GM21526 (cell line): ENCODE data around the gene RAP1GAP.
"Not testable (repeated sequence)": the region's sequence is repeated elsewhere in the genome, so short reads cannot be mapped to it uniquely, and the experiment has no call there.

Experiments used
- ATAC-seq: cut with Tn5 transposase; IDR thresholded peaks from one replicate; pipeline ENCODE4 v1.9.1; 2021; ENCODE audit warnings: moderate library complexity; ENCODE audit not compliant: unreplicated experiment, low FRiP score

RAP1GAP gene

DNA sequence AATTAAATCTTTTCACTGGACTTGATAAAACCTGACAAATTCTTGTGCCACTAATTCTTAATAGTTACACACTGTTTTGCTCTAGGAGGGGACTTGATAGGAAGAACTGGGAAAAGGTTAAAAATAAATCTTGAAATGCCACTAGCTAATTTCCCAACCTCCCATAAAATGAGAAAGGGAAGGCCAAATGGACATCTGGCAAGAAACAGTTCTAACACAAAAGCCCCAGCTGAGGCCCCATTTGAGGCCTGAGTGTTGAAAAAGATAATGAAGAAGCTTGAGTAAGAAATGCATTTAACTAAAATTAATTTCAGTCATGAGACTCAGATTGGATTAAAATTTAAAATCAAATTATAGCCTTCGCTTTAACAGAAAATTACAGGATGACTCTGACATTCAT lies 11.2 kb upstream of the RAP1GAP start:
- no peak for ATAC-seq

DNA sequence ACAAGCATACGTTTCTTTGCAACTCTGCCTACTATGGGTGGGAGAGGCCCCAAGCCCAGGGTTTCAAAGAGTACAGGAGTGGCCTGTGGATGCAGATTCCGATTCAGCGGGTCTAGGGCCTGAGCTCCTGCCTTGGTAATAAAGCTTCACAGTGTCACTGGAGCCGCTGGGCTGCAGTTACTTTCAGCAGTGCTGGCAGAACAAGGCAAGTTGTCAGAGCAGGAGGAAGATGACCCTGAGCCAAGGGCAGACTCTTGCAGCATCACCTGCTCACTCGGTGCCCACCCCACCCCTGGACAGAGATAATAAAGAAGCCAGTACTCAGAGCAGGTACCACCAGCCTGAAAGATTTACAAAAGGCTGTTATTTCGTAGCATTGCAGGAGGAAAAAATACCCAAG lies 8.0 kb upstream of the RAP1GAP start:
- ATAC-seq: no peak

DNA sequence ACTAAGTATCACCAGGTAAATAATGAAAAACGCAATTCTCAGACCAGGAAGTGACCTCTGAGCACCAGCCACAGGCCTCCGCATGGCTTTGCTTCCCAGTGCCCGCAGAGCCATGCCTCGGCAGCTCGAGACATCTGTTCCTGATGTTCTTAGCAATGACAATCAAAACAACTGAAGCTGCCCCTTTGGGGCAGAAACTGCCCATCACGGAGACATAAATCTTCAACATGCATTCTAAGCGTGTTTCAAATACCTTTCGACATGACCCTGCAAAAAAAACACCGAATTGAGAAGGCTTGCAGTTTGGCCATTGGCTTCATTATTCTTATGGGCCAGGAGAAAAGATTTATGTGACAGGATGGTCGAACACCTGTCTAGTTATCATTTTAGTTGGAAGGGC lies 5.8 kb upstream of the RAP1GAP start:
- no peak for ATAC-seq

- ATAC-seq: not testable (repeated sequence)
Measured at GRCh38 chr1:21673853-21674252, 4.7 kb upstream of the RAP1GAP start.

- no peak for ATAC-seq
Measured at GRCh38 chr1:21673277-21673780, 4.2 kb upstream of the RAP1GAP start.

GRCh38 chr1:21672478-21673276 lies 3.5 kb upstream of the RAP1GAP start:
- ATAC-seq: no peak

DNA sequence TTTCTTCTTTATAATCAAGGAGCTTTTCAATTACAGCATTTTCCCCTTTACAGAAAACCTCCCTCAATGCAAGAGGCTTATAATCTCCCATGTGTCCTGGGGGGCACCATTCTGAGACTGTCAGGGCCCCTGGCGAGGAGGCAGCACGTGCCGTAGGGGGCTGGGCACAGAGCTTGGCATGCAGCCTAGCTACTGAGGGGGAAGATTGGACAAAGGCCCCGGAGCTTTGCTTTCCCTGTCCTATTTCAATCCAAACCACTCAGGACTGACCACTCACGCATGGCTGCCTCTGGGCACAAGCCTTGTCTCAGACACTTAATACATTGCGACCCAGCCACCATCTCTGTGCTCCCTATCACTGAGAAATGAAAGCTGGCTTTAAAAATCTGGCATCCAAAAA lies 2.8 kb upstream of the RAP1GAP start:
- no peak for ATAC-seq

DNA sequence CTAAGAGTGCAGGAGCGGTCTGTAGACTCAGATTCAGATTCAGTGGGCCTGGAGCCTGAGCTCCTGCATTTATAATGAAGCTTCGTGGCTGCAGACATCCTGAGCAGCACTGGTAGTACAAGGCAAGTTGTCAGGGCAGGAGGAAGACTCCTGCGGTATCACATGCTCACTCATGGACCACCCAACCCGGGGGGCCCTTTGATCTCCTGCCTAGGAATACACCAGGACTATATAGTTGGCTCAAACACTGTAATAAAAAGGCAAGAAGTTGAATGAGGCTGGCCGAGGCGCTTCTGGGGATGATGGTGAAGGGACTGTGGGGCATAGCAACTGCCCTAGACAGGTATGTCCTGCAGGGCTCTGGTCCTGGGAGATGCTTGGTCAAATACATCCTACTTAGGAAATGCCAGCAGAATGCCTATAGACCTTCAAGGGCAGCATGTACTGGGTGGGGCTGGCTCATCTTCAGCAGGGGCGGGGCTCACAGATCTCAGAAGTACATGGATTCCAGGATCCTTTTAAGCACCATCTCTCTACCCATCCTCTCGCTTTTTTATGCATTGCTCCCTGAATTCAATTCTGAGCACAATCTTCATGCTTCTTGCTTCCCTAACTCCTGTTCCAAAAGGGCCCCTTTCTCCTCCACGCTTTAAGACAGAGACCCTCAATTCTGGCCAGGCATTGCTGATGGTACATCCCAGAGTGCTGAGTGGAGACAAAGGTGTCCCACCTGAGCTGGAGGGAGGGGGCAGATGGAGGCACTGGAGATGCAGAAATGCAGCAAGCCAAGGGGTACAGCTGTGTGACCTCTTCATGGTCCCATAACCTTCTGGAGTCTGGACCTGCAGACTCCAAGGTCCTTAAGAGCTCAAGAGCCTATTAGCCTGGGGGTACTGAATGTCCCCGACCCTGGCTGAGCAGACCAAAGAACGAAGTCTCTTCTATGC lies 2.1 kb upstream of the RAP1GAP start:
- ATAC-seq: no peak

- no peak for ATAC-seq
Measured at GRCh38 chr1:21670059-21670881, 1.1 kb upstream of the RAP1GAP start.

DNA sequence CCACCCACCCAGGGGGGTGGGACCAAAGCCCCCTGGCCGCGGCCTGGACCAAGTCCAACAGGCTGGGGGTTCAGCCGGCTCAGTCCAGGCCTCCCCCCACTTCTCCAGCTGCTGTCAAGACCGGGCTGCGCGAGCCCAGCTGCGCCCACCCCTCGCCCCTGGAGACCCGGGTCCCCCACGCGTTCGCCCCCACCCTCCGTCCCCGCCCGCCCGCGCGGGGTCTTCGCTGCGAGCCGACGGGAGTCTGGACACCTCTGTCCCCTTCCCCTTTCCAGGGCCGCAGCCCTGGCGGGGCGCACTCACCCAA lies 253 bp downstream of the RAP1GAP start:
- no peak for ATAC-seq

DNA sequence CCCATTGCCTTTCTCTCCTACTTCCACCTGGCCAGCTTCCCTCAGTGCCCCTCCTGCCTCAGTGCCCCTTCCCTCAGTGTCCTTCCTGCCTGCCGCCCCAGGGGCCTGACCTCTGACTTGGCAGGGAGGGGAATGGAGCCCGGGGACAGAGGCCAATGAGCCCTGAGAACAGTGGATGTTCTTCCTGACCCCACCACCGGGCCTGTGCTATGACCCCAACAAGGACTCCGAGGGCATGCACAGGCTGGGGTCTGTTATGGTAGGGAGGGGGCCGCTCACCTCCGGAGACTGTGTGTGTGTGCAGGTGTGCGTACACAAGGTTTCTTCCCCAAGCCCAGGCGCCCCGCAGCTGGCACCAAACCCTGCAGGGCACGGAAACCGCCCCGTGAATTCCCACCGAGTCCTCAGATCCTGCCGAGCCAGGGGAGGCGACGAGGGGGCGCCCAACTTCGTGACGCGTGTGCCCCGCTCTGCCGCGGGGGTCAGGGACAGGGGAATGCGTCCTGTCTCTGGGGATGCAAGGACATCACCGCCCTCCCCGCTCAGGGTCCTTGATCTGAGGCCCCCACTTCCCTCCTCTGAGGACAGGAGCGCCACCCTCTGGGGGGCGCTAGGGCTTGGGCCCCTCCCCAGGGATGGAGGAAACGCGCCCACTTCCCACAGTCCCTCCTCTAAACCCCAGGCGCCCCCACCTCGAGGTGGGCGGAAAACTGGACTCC lies 766 bp downstream of the RAP1GAP start:
- ATAC-seq: no peak

DNA sequence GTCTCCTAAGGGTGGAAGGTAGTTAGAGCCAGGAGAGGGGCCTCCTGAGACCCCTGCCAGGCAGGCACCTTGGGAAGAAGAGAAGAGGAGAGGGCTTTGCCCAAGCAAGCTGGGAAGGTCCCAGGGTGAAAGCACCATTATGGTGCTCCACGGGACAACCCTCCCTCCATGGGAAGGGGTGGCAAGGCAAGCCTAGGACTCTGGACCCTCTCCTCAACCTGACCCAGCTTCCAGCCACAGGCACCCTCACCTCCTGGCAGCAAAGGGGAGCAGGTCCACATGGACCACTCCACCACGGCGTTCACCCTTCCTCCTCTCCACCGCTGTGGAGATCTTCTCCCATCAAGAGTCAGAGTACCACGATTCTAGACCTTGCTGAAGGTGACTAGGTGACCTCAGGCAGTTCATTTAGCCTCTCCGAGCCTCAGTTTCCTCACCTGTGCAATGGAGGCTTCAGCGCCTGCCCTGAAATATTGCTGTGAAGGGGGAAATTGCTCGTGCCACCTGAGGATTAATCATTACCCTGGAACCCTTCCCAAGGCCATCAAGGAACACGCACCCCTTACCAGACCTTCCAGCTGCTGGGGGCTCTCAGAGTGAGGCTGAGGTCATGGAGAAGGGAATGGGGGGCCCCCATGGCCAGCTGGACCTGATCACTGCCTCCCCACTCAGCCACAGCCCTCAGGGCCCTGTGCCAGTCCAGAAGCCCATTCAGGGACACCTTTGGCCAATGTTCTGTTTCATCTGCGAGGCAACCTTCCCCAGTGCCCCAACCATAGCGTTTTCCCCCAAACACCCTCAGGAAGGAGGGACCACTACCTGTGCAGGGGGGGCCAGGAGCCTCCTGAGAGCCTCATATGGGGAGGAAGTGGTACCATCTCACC lies 1.6 kb downstream of the RAP1GAP start:
- ATAC-seq: no peak

DNA sequence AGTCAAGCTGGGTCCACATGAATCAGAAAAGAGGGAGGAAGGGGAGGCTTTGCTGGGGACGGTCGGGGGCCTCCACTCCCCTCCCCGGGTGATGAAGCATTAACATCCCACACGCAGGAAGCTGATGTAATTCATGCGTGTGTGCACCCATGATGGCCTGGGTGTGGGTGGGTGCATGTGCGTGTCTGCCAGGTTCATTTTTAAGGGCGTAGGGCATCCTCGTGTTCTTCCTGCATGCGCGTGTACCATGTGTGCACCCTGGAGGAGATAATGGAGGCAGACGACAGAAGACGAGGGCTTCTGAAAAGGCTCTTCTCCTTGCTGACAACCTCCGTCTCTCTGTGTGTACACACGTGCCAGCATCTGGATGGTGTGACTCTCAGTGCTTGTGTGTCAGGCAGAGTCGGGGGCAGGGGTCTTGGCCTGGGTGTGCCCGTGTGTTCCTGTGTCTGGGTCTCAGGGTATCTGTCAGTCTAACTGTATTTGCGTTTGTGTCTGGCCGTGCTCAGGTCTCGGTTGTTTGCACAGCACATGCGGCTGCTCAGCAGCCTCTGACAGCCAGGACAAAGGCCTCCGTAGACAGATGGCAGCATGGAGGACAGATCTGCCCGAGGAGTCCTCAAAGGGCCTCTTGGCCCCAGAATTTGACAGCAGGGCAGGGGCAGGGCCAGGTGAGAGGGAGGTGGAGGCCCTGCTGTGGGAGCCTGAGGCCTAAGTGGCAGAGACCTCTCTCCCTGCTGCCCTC lies 2.4 kb downstream of the RAP1GAP start:
- no peak for ATAC-seq

DNA sequence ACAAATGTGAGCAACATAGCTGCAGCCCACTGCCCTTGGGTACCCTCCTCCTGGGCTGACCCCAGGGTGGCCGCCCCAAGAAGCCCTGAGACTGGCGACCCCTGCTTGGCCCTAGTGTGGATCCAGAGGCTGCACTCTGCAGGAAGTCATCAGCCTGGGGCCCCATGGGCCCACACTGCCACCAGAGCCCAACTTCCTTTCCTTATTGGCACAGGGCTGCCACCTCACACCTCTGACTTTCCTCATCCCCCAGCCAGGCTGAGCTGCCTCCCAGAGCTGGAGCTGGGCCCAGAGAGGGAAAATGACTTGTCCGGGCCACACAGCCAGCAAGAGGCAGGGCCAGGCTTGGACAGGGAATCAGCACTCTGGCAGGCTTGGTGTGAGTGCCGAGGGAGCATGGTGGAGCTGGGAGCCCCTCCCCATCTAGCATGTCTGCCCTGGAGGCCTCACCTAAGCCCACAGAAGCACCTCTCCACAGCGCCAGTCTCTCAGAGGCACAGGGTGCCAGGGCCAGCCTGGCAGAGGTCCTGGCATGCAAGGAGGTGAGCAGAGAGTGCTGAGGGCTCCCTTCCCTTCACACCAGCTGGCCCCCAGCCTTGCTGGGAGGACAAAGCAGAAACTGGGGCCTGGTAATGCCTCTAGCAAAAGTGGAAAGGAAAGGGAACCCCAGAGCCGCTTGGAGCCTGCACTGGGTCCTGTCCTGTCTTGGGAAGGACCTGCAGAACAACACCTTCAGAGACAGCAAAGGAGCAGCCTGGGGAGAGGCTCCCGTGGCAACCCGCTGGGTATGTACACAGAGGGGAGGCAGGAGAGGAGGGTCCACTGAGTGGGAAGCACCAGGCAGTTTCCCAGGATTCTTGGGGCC lies 3.2 kb downstream of the RAP1GAP start:
- no peak for ATAC-seq

DNA sequence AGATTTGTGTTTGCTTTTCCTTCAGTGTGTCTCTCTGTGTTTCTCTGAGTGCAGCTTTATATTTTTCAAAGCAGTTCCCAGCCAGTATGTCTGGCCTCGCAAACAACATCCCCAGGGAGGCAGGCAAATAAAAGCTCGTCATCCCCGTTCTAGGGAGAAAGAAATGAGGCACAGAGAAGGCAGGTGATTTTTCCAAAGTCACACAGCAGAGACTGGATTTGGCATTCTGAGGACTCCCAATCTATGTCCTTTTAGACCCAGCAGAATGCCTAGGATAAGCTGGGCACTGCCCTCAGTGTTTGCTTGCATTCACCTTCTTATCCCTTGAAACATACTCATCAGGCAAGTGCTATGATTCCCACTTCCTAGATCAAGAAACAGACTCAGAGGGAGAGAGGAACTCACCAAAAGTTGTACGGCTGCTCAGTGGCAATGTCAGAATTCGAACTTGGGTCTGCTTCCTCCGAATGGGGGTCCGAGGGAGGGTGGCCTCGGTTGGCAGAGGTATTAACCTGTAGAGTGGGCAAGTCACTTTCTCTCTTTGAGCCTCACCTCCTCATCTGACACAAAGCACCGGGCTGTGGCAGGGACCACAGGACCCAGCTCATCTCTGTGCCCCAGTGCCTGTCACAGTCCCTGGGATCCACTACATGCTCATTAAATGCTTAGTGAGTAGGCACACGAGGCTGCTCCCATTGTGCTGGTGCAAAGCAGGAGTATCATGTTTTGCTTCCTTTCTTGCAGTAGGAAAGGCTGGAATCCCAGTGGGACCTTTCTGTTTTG lies 4.2 kb downstream of the RAP1GAP start:
- no peak for ATAC-seq

GRCh38 chr1:21663951-21664805 lies 5.0 kb downstream of the RAP1GAP start:
- ATAC-seq: no peak
